HG03575 (cell line): ENCODE results near the gene PRKCE.

Experiments used
- ATAC-seq: cut with Tn5 transposase; IDR thresholded peaks from one replicate; pipeline ENCODE4 v1.9.1; 2021; ENCODE audit not compliant: unreplicated experiment, insufficient number of reproducible peaks, low FRiP score; ENCODE audit errors: extremely low read depth

PRKCE gene

GRCh38 chr2:46179037-46179621 is 527.7 kb downstream of the PRKCE start:
- no peak for ATAC-seq

- ATAC-seq = no peak
These were observed 528.7 kb downstream of the PRKCE start for GRCh38 chr2:46180189-46180588.

- ATAC-seq = no peak
These were observed 529.8 kb downstream of the PRKCE start for GRCh38 chr2:46181306-46181705.

GRCh38 chr2:46181789-46182530 is 530.5 kb downstream of the PRKCE start:
- ATAC-seq = no peak

- no peak for ATAC-seq
These were observed 532.0 kb downstream of the PRKCE start for GRCh38 chr2:46183426-46183825.

GRCh38 chr2:46184794-46185583 is 533.5 kb downstream of the PRKCE start:
- ATAC-seq = no peak

- ATAC-seq = no peak
These were observed 535.7 kb downstream of the PRKCE start for GRCh38 chr2:46187112-46187618.

GRCh38 chr2:46188041-46188716 is 536.7 kb downstream of the PRKCE start:
- no peak for ATAC-seq

- ATAC-seq = no peak
These were observed 541.9 kb downstream of the PRKCE start for GRCh38 chr2:46193356-46193755.

GRCh38 chr2:46193855-46194254 is 542.4 kb downstream of the PRKCE start:
- no peak for ATAC-seq

DNA sequence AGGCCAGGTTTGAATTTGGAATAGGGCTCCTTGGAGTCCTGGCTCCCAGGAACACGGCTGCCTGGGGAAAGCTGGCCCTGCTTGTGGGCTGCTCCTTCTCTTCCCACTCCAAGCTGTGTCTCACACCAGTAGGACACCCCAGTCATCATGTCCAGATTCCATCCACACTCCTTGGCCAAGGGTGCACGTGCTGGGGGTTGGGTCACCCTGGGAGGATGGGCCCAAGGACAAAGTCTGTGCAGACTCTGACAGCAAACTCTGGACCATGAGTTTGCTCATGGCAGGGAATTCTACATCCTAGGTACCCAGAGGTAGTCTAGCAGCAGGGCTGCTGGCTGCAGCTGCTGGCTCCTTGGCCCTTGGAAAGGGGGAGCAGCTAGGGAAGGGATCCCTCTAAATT is 543.4 kb downstream of the PRKCE start:
- ATAC-seq = no peak

GRCh38 chr2:46195819-46196218 is 544.3 kb downstream of the PRKCE start:
- ATAC-seq = no peak

DNA sequence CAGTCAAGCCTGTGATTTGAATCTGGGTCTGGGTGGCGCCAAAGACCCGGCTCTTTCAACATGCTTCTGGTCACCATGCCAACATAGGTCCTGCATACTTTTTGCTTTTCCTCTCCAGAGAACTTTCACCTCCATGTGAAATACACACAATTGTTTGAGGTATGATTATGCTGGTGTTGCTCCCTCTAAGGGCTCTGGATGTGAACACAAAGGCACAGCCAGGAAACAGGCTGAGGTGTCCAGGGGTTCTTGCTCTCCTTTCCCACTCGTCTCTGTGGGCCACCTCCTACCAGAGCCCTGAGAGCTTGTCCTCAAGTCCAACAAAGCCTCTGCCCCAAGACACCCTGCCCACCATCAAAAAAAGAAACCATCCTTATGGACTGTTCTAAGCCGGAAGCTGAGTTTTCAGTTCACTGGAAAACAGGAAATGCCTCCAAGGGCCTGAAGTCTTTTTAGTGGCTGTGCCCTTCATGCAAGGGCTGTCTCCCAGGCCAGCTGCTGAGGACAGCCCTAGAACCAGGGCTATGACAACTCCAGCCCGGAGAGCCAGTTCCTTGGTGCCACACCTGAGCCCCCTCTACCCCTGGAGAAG is 545.5 kb downstream of the PRKCE start:
- no peak for ATAC-seq

GRCh38 chr2:46197672-46198071 is 546.2 kb downstream of the PRKCE start:
- no peak for ATAC-seq

GRCh38 chr2:46198164-46198883 is 546.8 kb downstream of the PRKCE start:
- ATAC-seq = no peak

DNA sequence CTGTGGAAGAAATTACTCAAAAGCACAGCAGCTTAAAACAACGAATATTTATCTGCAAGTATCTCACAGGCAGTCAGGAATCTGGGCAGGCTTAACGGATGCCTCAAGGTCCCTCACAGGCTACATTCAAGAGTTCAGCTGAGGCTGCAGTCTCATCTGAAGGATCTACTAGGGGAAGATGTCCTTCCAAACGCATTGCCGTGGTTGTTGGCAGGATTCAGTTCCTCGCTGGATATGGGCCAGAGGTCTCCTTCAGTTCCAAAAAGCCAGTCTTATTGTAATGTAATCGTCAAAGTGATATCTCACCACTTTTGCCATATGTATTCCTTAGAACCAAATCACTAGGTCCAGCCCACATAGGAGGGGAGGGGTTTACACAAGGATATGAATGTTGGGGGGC is 547.5 kb downstream of the PRKCE start:
- no peak for ATAC-seq

- ATAC-seq = no peak
These were observed 548.7 kb downstream of the PRKCE start for GRCh38 chr2:46200100-46200690.
